ENCODE data around the gene TFDP1.
"Not testable (repeated sequence)": the region's sequence is repeated elsewhere in the genome, so short reads cannot be mapped to it uniquely, and the experiment has no call there.

The TFDP1 gene

DNA sequence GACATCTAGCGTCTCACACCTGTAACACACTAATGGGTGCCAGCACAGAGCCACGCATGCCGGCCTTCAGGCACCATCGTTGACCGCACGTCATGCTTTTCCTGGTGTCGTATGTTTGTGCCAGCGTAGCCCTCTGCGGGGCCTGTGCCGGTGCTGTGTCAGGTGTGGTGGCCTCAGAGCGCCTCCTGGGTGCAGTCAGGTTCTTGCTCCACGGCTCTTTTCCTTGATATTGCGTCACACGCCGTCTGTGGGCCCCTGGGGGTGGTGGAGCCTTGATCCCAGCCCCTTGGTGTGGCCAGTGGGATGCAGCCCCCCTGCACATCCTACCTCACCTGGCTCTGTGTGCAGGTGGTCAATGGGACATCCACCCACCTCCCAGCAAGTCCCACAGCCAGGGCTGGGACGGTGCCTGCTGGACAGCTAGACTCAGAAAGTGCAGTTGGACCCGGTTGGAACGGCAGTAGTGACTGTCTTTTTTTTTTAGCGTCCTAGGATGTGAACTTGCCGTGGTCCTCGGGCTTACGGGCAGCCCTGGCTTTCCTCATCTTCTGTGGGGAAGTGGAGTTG lies 24.5 kb downstream of the TFDP1 start:
- Mint-ChIP-seq H3K9me3 (ENCODE audit: low read depth) (no peaks in the 10 kb centered on the region), H3K27me3 (no peaks in the 10 kb centered on the region), H3K4me3 (no peak overlapping the region), H3K36me3 (no peaks in the 10 kb centered on the region), H3K27ac (no peak overlapping the region), H3K4me1 (ENCODE audit: low read depth) (peaks cover 12% of the 10 kb centered on the region)

DNA sequence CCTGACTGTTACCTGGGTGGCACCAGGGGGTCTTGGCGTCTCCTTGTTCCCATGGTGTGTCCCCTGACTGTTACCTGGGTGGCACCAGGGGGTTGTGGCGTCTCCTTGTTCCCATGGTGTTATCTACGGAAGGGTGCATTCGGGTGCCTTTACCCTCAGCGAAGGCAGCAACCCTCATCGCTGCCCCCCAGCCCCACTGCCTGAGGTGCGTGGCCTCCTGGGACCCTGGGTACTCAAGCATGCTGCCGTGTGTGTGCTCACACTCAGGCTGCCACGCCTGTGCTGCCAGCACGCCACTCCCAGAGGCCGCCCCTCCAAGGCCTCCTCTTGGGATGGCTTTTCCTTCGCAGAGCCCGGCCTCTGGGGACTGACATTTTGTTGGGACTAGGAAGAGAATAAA lies 25.1 kb downstream of the TFDP1 start:
- Mint-ChIP-seq H3K27ac (no peak overlapping the region), H3K4me1 (ENCODE audit: low read depth) (peaks cover 11% of the 10 kb centered on the region), H3K4me3 (no peak overlapping the region), H3K27me3 (no peaks in the 10 kb centered on the region), H3K9me3 (ENCODE audit: low read depth) (no peaks in the 10 kb centered on the region), H3K36me3 (no peaks in the 10 kb centered on the region)

DNA sequence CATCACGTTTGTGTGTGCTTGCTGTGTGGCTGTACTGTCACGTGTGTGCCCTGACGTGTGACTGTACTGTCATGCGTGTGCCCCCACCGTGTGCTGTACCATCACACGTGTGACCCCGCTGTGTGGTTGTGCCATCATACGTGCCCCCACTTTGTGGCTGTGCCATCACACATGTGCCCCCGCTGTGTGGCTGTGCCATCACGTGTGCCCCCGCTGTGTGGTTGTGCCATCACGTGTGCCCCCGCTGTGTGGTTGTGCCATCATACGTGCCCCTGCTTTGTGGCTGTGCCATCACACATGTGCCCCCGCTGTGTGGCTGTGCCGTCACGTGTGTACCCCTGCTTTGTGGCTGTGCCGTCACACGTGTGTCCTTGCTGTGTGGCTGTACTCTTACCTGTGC lies 25.7 kb downstream of the TFDP1 start:
- Mint-ChIP-seq H3K36me3 (no peaks in the 10 kb centered on the region), H3K4me3 (no peak overlapping the region), H3K27ac (no peak overlapping the region), H3K4me1 (ENCODE audit: low read depth) (peaks cover 5% of the 10 kb centered on the region), H3K27me3 (no peaks in the 10 kb centered on the region), H3K9me3 (ENCODE audit: low read depth) (no peaks in the 10 kb centered on the region)

DNA sequence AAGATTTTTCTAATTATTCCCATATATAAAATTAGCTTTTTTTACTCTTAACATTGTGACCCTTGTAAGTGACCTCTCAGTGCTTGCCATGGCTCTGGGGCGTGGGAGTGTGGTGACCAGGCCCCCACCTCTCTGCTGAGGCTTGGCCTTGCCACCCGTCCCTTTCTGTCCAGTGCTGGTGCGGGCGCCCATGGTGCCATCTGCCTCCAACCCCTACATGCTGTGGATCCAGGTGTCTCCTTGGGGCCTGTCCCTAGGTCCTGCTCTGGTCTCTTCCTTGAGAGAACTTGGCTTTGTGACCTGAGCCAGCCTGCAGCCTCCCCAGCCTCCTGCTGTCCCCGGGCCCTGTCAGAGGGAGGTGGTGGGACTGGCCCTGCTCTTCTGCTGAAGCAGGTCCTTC lies 27.4 kb downstream of the TFDP1 start:
- Mint-ChIP-seq H3K27me3 (no peaks in the 10 kb centered on the region), H3K36me3 (no peaks in the 10 kb centered on the region), H3K4me1 (ENCODE audit: low read depth) (peaks cover 2% of the 10 kb centered on the region), H3K4me3 (no peak overlapping the region), H3K9me3 (ENCODE audit: low read depth) (no peaks in the 10 kb centered on the region), H3K27ac (no peak overlapping the region)

DNA sequence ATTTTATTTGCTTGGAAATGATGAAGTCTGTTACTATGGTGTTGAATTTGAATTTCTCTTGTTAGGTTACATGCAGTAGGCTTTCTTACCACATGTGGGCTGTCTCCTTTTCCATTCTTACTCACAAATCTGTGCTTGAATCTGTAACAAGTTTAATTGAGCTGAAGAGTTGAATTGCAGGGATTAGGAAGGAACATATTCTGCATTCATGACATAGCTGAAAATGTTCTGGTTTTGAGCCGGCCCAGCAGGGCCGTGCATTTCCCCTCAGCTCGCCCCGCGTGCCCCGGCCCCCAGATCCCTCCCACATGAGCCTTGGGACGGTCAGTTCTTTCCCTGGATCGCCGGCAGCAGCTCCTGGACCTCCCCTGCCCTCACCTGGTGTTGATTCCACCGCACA lies 28.1 kb downstream of the TFDP1 start:
- Mint-ChIP-seq H3K27me3 (no peaks in the 10 kb centered on the region), H3K9me3 (ENCODE audit: low read depth) (no peaks in the 10 kb centered on the region), H3K4me1 (ENCODE audit: low read depth) (peaks cover 2% of the 10 kb centered on the region), H3K27ac (no peak overlapping the region), H3K4me3 (no peak overlapping the region), H3K36me3 (no peaks in the 10 kb centered on the region)

DNA sequence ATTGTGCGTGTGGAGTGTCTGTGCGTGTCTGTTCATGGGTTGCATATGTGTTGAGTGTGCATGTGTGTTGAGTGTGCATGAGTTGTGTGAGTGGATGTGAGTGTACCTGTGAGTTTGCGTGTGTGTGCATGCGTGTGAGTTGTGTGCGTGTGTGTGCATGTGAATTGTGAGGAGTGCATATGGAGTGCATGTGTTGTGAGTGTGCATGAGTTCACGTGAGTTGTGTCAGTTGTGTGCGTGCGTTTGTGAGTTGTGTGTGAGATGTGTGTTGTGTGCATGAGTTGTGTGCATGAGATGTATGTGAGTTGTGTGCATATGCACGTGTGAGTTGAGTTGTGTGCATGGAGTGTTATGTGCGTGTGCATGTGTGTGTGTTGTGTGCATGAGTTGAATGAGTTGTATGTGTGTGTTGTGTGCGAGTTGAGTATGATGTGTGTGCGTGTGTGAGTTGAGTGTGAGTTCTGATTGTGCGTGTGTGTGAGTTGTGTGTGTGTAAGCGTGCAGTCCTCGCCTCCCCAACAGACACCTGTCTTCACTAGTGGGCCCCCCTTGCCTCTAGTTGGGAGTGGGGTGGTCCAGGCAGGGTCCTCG lies 29.3 kb downstream of the TFDP1 start:
- Mint-ChIP-seq H3K36me3 (no peaks in the 10 kb centered on the region), H3K27me3 (no peaks in the 10 kb centered on the region), H3K4me3 (no peak overlapping the region), H3K27ac (no peak overlapping the region), H3K4me1 (ENCODE audit: low read depth) (peaks cover 2% of the 10 kb centered on the region), H3K9me3 (ENCODE audit: low read depth) (no peaks in the 10 kb centered on the region)

DNA sequence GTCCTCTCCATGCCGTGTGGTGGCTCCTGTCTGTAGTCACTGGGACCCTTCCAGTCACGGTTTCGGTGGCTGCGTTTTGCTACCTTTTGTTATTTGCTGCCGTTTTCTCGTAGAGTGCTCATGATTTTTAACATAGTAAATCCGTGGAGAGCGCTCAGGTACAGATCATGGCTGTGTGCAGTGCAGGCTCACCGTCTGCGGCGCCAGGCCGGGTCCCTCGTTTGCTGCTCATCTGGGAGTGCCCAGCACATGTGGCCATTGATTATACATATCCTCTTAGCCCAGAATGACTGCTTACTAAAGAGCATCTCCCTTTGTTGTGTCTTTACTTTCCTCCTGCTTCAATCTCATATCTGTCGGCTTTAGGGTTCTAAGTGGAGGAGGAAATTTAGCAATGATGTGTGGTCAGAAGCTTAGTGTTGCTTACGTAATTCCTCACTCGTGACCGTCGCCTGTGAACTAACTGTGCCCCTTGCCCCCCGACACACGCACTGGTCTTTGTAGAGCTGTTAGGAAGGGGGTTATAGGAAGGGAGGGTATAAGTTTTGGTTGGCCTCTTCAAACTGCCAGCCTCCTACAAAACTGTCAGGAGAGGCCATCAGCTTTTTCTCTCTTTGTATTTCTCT lies 31.8 kb downstream of the TFDP1 start:
- no peaks in the 10 kb centered on the region for H3K9me3 Mint-ChIP-seq (ENCODE audit: low read depth)
- peaks cover 2% of the 10 kb centered on the region for H3K4me1 Mint-ChIP-seq (ENCODE audit: low read depth)
- H3K4me3 Mint-ChIP-seq = no peak overlapping the region
- H3K27ac Mint-ChIP-seq = no peak overlapping the region
- H3K36me3 Mint-ChIP-seq = no peaks in the 10 kb centered on the region
- no peaks in the 10 kb centered on the region for H3K27me3 Mint-ChIP-seq

DNA sequence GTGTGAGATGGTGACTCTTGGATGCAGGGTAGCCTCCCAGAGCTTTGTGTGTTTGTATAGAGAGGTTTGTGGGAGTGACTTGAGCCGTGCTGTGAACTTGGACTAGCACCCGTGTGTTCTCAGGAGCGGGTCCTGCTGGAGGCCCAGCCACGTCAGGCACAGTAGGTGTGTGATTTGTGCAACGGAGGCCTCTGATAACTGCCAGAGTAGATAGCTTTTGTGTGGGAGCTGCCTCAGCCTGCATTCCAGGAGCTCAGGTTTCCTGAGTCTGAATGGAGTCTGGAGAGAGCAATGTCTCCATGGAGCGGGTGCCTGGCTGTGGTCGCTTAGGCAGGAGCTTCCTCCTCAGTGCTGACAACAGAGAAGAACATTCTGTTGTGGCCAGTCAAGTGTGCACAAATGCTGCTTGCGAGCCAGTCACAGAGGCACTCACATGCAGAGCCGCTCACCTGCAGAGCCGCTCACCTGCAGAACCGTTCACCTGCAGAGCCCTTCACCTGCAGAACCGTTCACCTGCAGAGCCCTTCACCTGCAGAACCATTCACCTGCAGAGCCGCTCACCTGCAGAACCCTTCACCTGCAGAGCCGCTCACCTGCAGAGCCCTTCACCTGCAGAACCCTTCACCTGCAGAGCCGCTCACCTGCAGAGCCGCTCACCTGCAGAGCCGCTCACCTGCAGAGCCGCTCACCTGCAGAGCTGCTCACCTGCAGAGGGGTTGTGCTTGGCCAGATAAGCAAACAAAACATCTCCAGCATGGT lies 32.6 kb downstream of the TFDP1 start:
- H3K36me3 Mint-ChIP-seq = no peaks in the 10 kb centered on the region
- H3K9me3 Mint-ChIP-seq (ENCODE audit: low read depth) = no peaks in the 10 kb centered on the region
- no peak overlapping the region for H3K4me3 Mint-ChIP-seq
- no peaks in the 10 kb centered on the region for H3K27me3 Mint-ChIP-seq
- no peak overlapping the region for H3K27ac Mint-ChIP-seq
- peaks cover 2% of the 10 kb centered on the region for H3K4me1 Mint-ChIP-seq (ENCODE audit: low read depth)

DNA sequence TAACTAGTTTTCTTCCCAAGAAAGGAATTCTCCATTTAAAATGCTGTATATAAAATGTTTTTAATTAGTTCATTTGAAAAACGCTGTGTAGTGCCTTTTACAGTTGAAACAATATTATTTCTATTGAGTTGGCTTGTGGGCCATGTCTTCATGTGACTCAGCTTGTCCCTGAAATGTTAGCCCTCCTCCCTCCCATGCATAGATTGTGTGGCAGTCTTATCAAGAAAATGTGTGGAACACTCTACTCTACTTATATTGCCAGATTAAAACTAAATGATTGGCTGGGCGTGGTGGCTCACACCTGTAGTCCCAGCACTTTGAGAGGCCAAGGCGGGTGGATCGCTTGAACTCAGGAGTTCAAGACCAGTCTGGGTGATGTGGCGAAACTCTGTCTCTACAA lies 33.4 kb downstream of the TFDP1 start:
- Mint-ChIP-seq H3K9me3 (ENCODE audit: low read depth) (no peaks in the 10 kb centered on the region), H3K4me1 (ENCODE audit: low read depth) (peaks cover 2% of the 10 kb centered on the region), H3K27ac (no peak overlapping the region), H3K27me3 (no peaks in the 10 kb centered on the region), H3K4me3 (no peak overlapping the region), H3K36me3 (no peaks in the 10 kb centered on the region)

DNA sequence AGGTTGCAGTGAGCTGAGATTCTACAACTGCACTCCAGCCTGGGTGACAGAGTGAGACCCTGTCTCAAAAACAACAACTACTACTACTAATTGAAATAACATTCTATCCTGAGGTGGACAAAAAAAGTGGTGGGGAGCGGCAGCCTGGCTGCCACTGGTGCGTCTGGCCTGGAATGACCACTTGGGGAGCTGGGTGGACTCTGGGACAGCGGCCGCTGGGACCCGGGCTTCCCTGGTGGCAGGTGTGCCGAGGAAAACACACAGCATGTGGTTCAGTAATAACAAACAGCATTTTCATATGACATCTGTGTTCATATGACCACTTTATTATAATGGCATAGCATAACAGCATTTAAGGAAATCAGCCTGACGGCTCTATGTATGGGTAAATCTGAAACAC lies 33.9 kb downstream of the TFDP1 start:
- H3K9me3 Mint-ChIP-seq (ENCODE audit: low read depth) = no peaks in the 10 kb centered on the region
- H3K27ac Mint-ChIP-seq = no peak overlapping the region
- no peak overlapping the region for H3K4me3 Mint-ChIP-seq
- peaks cover 2% of the 10 kb centered on the region for H3K4me1 Mint-ChIP-seq (ENCODE audit: low read depth)
- no peaks in the 10 kb centered on the region for H3K27me3 Mint-ChIP-seq
- no peaks in the 10 kb centered on the region for H3K36me3 Mint-ChIP-seq

DNA sequence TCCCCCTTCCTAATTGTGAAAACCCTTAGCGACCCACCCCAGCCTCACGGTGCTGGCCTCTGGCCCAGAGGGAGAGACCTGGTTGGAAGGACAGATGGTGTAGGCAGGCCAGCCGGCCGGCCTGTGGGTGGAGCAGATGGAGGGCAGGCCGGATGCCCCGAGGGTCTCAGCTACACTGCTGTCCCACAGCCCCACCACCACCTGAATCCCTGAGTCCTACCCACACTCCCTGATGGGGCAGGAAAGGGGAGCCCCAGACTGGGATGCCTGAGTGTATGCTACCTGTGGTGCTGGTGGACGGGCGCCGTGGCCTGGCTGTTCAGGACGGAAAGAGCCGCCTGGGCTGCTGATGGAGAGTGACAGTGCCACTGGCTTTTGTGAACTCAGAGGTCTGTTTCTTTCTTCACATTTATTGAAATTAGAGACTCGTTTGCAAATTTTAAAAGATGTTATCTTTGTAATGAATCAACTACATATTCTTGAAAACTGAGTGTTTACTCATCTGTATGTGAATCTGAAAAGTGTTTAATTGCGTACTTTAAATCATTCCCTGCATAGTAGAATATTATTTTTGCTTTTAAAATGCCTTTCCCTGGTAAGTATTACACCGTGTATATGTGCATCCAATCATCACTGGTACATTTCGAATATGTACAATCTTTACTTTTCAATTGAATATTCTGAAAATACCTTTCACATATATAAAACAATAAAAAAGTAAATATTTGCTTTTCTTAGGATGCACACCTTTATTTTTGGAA lies 35.7 kb downstream of the TFDP1 start:
- no peaks in the 10 kb centered on the region for H3K36me3 Mint-ChIP-seq
- H3K9me3 Mint-ChIP-seq (ENCODE audit: low read depth) = no peaks in the 10 kb centered on the region
- H3K4me3 Mint-ChIP-seq = no peak overlapping the region
- no peak overlapping the region for H3K27ac Mint-ChIP-seq
- peaks cover 2% of the 10 kb centered on the region for H3K4me1 Mint-ChIP-seq (ENCODE audit: low read depth)
- no peaks in the 10 kb centered on the region for H3K27me3 Mint-ChIP-seq

DNA sequence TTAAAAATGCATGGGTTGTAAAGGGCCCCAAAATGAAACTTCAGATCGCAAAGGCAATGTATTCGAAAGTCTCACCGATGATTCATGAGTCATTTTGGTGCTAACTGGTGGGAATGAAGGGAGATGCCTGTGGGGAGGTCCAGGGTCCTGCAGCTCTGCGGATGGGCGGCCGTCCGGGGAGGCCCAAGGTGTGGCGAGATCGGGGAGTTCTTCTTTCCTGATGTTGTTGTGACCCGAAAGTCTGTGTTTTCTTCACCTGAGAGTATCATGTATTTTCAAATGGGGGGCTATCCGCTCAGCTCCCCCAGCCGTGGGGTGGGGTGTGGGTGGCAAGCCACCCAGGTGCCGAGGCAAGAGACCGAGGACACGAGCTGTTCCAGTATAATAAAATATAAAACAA lies 36.5 kb downstream of the TFDP1 start:
- no peak overlapping the region for H3K4me3 Mint-ChIP-seq
- H3K4me1 Mint-ChIP-seq (ENCODE audit: low read depth) = peaks cover 2% of the 10 kb centered on the region
- no peaks in the 10 kb centered on the region for H3K36me3 Mint-ChIP-seq
- H3K27ac Mint-ChIP-seq = no peak overlapping the region
- H3K9me3 Mint-ChIP-seq (ENCODE audit: low read depth) = no peaks in the 10 kb centered on the region
- H3K27me3 Mint-ChIP-seq = no peaks in the 10 kb centered on the region

DNA sequence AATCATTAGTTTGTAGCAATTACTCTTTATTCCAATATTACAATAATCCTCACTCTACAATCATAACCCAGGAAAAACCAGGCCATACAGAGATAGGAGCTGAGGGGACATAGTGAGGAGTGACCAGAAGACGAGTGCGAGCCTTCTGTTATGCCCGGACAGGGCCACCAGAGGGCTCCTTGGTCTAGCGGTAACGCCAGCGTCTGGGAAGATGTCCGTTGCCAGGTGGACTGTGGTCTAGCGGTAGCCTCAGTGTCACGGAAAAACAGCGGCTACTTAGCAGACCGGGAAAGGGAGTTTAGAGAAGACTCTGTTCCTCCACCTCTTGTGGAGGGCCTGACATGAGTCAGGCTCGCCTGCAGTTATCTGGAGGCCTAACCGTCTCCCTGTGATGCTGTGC lies 36.9 kb downstream of the TFDP1 start:
- not testable (repeated sequence) for H3K4me3 Mint-ChIP-seq; H3K27me3 Mint-ChIP-seq; H3K4me1 Mint-ChIP-seq (ENCODE audit: low read depth); H3K36me3 Mint-ChIP-seq; H3K9me3 Mint-ChIP-seq (ENCODE audit: low read depth); H3K27ac Mint-ChIP-seq

DNA sequence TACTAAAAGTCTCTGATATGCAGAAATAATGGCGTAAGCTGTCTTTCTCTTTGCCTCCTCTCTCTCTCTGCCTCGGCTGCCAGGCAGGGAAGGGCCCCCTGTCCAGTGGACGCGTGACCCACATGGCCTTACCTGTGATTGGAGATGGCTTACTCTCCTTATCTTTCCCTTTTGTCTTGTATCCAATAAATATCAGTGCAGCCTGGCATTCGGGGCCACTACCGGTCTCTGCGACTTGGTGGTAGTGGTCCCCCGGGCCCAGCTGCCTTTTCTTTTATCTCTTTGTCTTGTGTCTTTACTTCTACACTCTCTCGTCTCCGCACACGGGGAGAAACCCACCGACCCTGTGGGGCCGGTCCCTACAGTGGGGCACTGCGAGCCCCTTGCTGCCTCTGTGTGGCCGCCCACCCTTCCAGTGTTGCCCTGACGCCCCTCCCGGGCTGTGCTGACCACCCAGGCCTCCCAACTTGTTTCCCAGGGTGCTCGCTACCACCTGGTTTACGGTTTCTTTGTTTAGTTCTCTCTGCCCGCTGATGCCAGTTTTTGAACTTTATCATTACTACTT lies 37.5 kb downstream of the TFDP1 start:
- not testable (repeated sequence) for H3K4me3 Mint-ChIP-seq; H3K9me3 Mint-ChIP-seq (ENCODE audit: low read depth); H3K4me1 Mint-ChIP-seq (ENCODE audit: low read depth); H3K36me3 Mint-ChIP-seq; H3K27ac Mint-ChIP-seq; H3K27me3 Mint-ChIP-seq
